Caco-2 (cell line): ENCODE data around the gene CDK7. TPM values are rescaled to one million over a fixed set of nuclear protein-coding genes. Genes with fewer than 3 reads are reported as not detected.

ENCODE experiments used
- Bru-seq: library from RNA; stranded (reverse); fragments of 400-500 nt; gene quantifications from one replicate; lab custom pipeline; 2021; lab: Mats Ljungman, UMichigan
- BruChase-seq, 2 experiments: library from RNA; stranded (reverse); fragments of 400-500 nt; gene quantifications; one replicate each; lab custom pipeline; 2021; lab: Mats Ljungman, UMichigan
- BruUV-seq: library from RNA; stranded (reverse); fragments of 400-500 nt; replicated peaks from 2 replicates; lab custom pipeline; 2021; lab: Mats Ljungman, UMichigan
- CTCF ChIA-PET: fragments of 300-600 bp; sonication (Branson Sonifier 250); formaldehyde crosslinking; loops from one replicate; lab custom pipeline; 2022; ENCODE audit warnings: antibody characterized with exemption; lab: Charles Lee
- POLR2A ChIA-PET: fragments of 300-600 bp; sonication (Branson Sonifier 250); formaldehyde crosslinking; loops from one replicate; lab custom pipeline; 2022; ENCODE audit warnings: antibody characterized with exemption; lab: Charles Lee
- DNase-seq, 2 experiments: peaks; one replicate each; pipeline versions ENCODE4 v3.0.0 to v3.0.0-alpha.2; 2020 to 2022
- H3K27me3 ChIP-seq: replicated peaks from 2 replicates; pipeline ENCODE4 v1.6.0; 2011; ENCODE audit warnings: low read length; ENCODE audit not compliant: control insufficient read depth, insufficient read depth
- H3K36me3 ChIP-seq: 2 replicates; pipeline ENCODE4 v1.5.1; 2011; ENCODE audit warnings: low read length; ENCODE audit not compliant: control insufficient read depth, insufficient read depth
- H3K4me1 ChIP-seq: fragments of 250-450 bp; sonication (Bioruptor Pico); 2 replicates; pipeline ENCODE4 v1.5.1; 2020; ENCODE audit warnings: mild to moderate bottlenecking
- H3K4me3 ChIP-seq: 2 replicates; pipeline ENCODE4 v1.5.1; 2011; ENCODE audit warnings: low read depth, mild to moderate bottlenecking, control low read depth, low read length
- H3K9me3 ChIP-seq: fragments of 250-450 bp; sonication (Bioruptor Pico); 2 replicates; pipeline ENCODE4 v1.5.1; 2020; ENCODE audit warnings: mild to moderate bottlenecking, moderate library complexity
- H3K27ac Mint-ChIP-seq: one replicate; pipeline ENCODE4 v1.8.0; 2022; ENCODE audit warnings: mixed read lengths; ENCODE audit not compliant: unreplicated experiment
- H3K27me3 Mint-ChIP-seq: one replicate; pipeline ENCODE4 v1.8.0; 2022; ENCODE audit warnings: mixed read lengths; ENCODE audit not compliant: insufficient read depth, unreplicated experiment
- H3K36me3 Mint-ChIP-seq: one replicate; pipeline ENCODE4 v1.8.0; 2022; ENCODE audit warnings: mild to moderate bottlenecking, mixed read lengths; ENCODE audit not compliant: insufficient read depth, unreplicated experiment
- H3K4me1 Mint-ChIP-seq: one replicate; pipeline ENCODE4 v1.8.0; 2022; ENCODE audit warnings: low read depth, mixed read lengths; ENCODE audit not compliant: unreplicated experiment
- H3K4me3 Mint-ChIP-seq: one replicate; pipeline ENCODE4 v1.8.0; 2022; ENCODE audit warnings: mild to moderate bottlenecking, moderate library complexity, mixed read lengths; ENCODE audit not compliant: unreplicated experiment
- H3K9me3 Mint-ChIP-seq: one replicate; pipeline ENCODE4 v1.8.0; 2022; ENCODE audit warnings: mixed read lengths; ENCODE audit not compliant: unreplicated experiment
- CTCF ChIP-seq, 2 experiments: fragments of 200-600 bp in 1 of 2; IDR thresholded peaks; 1 replicate in 1 of 2; 2 replicates in 1 of 2; pipeline versions ENCODE4 v1.5.1 to v1.8.0; 2011 to 2022; ENCODE audit warnings: antibody characterized with exemption in 1 of 2, control low read depth in 1 of 2, inconsistent platforms in 1 of 2, low read depth in 1 of 2, low read length in 1 of 2, mild to moderate bottlenecking in 1 of 2, moderate library complexity in 1 of 2; ENCODE audit not compliant: insufficient read depth in 1 of 2, severe bottlenecking in 1 of 2, unreplicated experiment in 1 of 2
- intact Hi-C: fragments of 100-400 bp; cut with micrococcal nuclease; formaldehyde crosslinking; loops from one replicate; pipeline ENCODE4 v1.10.0; 2022; ENCODE audit not compliant: unreplicated experiment
- long read RNA-seq: library from polyadenylated mRNA; stranded (forward); transcript quantifications from one replicate; pipeline ENCODE4 v2.0.0, GENCODE V29; 2022
- total RNA-seq: library from RNA; stranded (reverse); gene quantifications from 2 replicates; pipeline ENCODE4 v1.2.3, GENCODE V29; 2022

CDK7 gene
- total RNA-seq: 82.4 and 90.5 TPM in 2 replicates
- percentile 88 among the genes with signal in this experiment for Bru-seq, nascent RNA
- BruChase-seq, experiment 1, labeled RNA remaining after a 2-hour chase: percentile 90 among the genes with signal in this experiment
- percentile 91 among the genes with signal in this experiment for BruChase-seq, experiment 2, labeled RNA remaining after a 6-hour chase
- long read RNA-seq, transcript CDK7-201 (12 exons, 1,439 nt): major isoform, 87 of 108 reads
- long read RNA-seq, partial matches to known transcripts: 3 of 108 reads
- long read RNA-seq, other reads (novel, unspliced or antisense): 18 of 108 reads

- ChIA-PET CTCF (interaction anchor here (0.6 to 1.2 kb wide), 3 partner anchors 68 to 141 kb away, joined by 4 to 12 read pairs (median 7); partner anchors contain the start of genes CCNB1 and SLC30A5), POLR2A (interaction anchor here (0.6 to 1.6 kb wide), 5 partner anchors 17 to 220 kb away, joined by 3 to 6 read pairs (median 5); partner anchors contain the start of genes CCDC125, CENPH and SLC30A5)
- Mint-ChIP-seq H3K4me1 (peaks cover 18% of the 10 kb centered on the region), H3K36me3 (peaks cover 48% of the 10 kb centered on the region), H3K27me3 (no peaks in the 10 kb centered on the region), H3K4me3 (peak within 1 kb of the TSS; percentile 83), H3K27ac (peak within 1 kb of the TSS; percentile 77), H3K9me3 (no peaks in the 10 kb centered on the region)
- H3K4me3 ChIP-seq: peak within 1 kb of the TSS; percentile 93
- TSS peak; percentile 90 for BruUV-seq
- H3K4me1 ChIP-seq: peaks cover 14% of the 10 kb centered on the region
- no peaks in the 10 kb centered on the region for H3K27me3 ChIP-seq
- no peak for TF ChIP-seq CTCF (IDR thresholded peaks at IDR 0.05; ENCODE audit: insufficient read depth in 1 of 2, low read depth in 1 of 2, low read length in 1 of 2, severe bottlenecking in 1 of 2, unreplicated experiment in 1 of 2)
- intact Hi-C loops: loop anchor here (1.0 kb wide), 2 partner anchors 16 to 100 kb away; no protein-coding TSS in a partner anchor
- no peaks in the 10 kb centered on the region; the same call in 1 of the 2 replicates for H3K36me3 ChIP-seq
- H3K9me3 ChIP-seq: no peaks in the 10 kb centered on the region
- DNase-seq: peak; percentile 92 to 94
Observed at GRCh38 chr5:69234457-69235268, at the start of gene CDK7. Gene CDK7, plus strand, starts transcription at chr5:69234886. Its CDS starts 90 bp downstream, at chr5:69234976.

GRCh38 chr5:69187342-69187741, 47.3 kb upstream of the CDK7 start:
- TF ChIP-seq CTCF (IDR thresholded peaks at IDR 0.05; ENCODE audit: insufficient read depth in 1 of 2, low read depth in 1 of 2, low read length in 1 of 2, severe bottlenecking in 1 of 2, unreplicated experiment in 1 of 2): no peak
- no peaks in the 10 kb centered on the region for H3K27me3 ChIP-seq
- H3K36me3 ChIP-seq: no peaks in the 10 kb centered on the region
- no peak overlapping the region for H3K4me3 ChIP-seq
- intact Hi-C loops: no loop called here
- CTCF ChIA-PET: no interaction called here
- Mint-ChIP-seq H3K27me3 (no peaks in the 10 kb centered on the region), H3K4me1 (no peaks in the 10 kb centered on the region), H3K4me3 (peak overlapping the region; percentile 44), H3K27ac (no peak overlapping the region), H3K36me3 (peaks cover 12% of the 10 kb centered on the region), H3K9me3 (no peaks in the 10 kb centered on the region)
- no peak for DNase-seq
- POLR2A ChIA-PET: no interaction called here
- no peaks in the 10 kb centered on the region for H3K4me1 ChIP-seq
- no peaks in the 10 kb centered on the region for H3K9me3 ChIP-seq
- BruUV-seq: no TSS peak

GRCh38 chr5:69188811-69189161, 45.9 kb upstream of the CDK7 start:
- intact Hi-C loops: loop anchor here (1.0 kb wide), 4 partner anchors 21 to 144 kb away; partner anchors contain the start of genes CCDC125 and CCNB1

More at GRCh38 chr5:69188811-69189161, 45.9 kb upstream of the CDK7 start:
- TSS peak; percentile 91 for BruUV-seq
- Histone ChIP-seq H3K9me3 (no peaks in the 10 kb centered on the region), H3K4me1 (no peaks in the 10 kb centered on the region), H3K27me3 (no peaks in the 10 kb centered on the region), H3K4me3 (peak overlapping the region; percentile 87), H3K36me3 (no peaks in the 10 kb centered on the region)
- Mint-ChIP-seq H3K36me3 (peaks cover 17% of the 10 kb centered on the region), H3K9me3 (no peaks in the 10 kb centered on the region), H3K27ac (peak overlapping the region; percentile 100), H3K27me3 (no peaks in the 10 kb centered on the region), H3K4me1 (no peaks in the 10 kb centered on the region), H3K4me3 (peak overlapping the region; percentile 96)
- ChIA-PET POLR2A (interaction anchor here (0.6 to 2.1 kb wide), 4 partner anchors 22 to 144 kb away, joined by 3 to 6 read pairs (median 4); partner anchors contain the start of genes CCDC125, CCNB1 and CDK7), CTCF (interaction anchor here (3.0 kb wide), 1 partner anchor 95 kb away, joined by 10 read pairs; the partner anchor contains the start of gene SLC30A5)
- no peak for TF ChIP-seq CTCF (IDR thresholded peaks at IDR 0.05; ENCODE audit: insufficient read depth in 1 of 2, low read depth in 1 of 2, low read length in 1 of 2, severe bottlenecking in 1 of 2, unreplicated experiment in 1 of 2)
- no peak for DNase-seq
